Colonic mucosa (tissue), 4 donors: ENCODE measurements around the gene PLPPR4. TPM values are rescaled to one million over a fixed set of nuclear protein-coding genes. Genes with fewer than 3 reads are reported as not detected.

Source experiments
- DNase-seq: peaks from one replicate; pipeline ENCODE4 v3.0.0-alpha.2; 2020
- H3K27ac ChIP-seq: fragments of 200-600 bp; one replicate; pipeline ENCODE4 v1.8.0; 2021
- H3K27me3 ChIP-seq: fragments of 200-600 bp; one replicate; pipeline ENCODE4 v1.8.0; 2021
- H3K36me3 ChIP-seq: fragments of 200-600 bp; one replicate; pipeline ENCODE4 v1.8.0; 2021
- H3K4me1 ChIP-seq: fragments of 200-600 bp; one replicate; pipeline ENCODE4 v1.8.0; 2021; ENCODE audit warnings: mild to moderate bottlenecking
- H3K4me3 ChIP-seq: fragments of 200-600 bp; one replicate; pipeline ENCODE4 v1.8.0; 2021
- H3K9ac ChIP-seq, 2 donors: one replicate each; pipeline ENCODE4 v1.7.0; 2013; ENCODE audit warnings: control low read depth in 2 of 2, low read depth in 2 of 2, low read length in 2 of 2
- H3K9me3 ChIP-seq: fragments of 200-600 bp; one replicate; pipeline ENCODE4 v1.8.0; 2021
- intact Hi-C: fragments of 100-400 bp; cut with DNase I; formaldehyde crosslinking; loops from one replicate; pipeline ENCODE4 v1.14.1; 2022
- total RNA-seq, 2 donors: library from RNA; stranded (reverse); fragmentation: NEBNext Ultra II Directional in 1 of 2; extraction: Animal tissue kit (Norgen Biotek cat#: 25700) in 1 of 2; gene quantifications; one replicate each; pipeline ENCODE4 v1.2.1, GENCODE V29; 2021
- TF ChIP-seq, protein P1 (sequence below): fragments of 200-600 bp; IDR thresholded peaks from one replicate; pipeline ENCODE4 v1.8.0; 2022; ENCODE audit warnings: antibody characterized with exemption, mild to moderate bottlenecking
- donor health status: healthy.
- donor health status: DM: no; HTN: no; CAD: no.
- donor health status: DM: no; HTN: no; CAD: no.

PLPPR4 gene
- total RNA-seq, 2 donors from 2014 or later: 0.12 to 0.48 TPM

DNA sequence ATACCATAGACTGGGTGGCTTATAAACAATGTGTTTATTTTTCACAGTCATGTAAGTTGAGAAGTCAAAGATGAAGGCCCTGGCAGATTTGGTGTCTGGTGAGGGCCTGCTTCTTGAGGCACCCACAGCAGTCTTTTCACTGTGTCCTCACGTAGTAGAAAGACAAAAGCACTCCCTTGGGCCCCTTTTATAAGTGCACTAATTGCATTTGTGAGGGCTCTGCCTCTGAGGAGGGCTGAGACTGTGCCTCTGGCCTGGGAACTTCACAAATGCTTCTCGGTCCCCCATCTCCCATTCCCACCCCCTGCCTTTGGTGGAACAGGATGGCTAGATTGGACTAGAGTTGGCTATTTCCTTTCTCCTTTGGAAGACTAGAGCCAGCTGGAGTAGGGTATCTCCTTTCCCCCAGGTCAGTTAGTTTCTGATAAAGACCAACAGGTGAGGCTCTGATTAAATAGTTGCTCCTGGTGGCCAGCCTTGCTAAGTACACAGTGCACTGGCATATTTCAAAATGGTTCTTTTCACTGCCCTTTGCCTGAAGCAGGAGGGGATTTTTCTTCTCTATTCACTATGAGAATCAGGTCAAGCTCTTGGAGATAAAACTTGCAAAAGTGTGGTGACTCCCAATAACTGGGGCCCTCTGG, 82.9 kb downstream of the PLPPR4 start:
- DNase-seq: no peak
- intact Hi-C loops: no loop called here
- Histone ChIP-seq H3K36me3 (no peaks in the 10 kb centered on the region), H3K4me1 (no peaks in the 10 kb centered on the region), H3K9me3 (no peaks in the 10 kb centered on the region), H3K4me3 (no peak overlapping the region), H3K27me3 (no peaks in the 10 kb centered on the region), H3K9ac (no peak overlapping the region), H3K27ac (no peak overlapping the region)
- TF ChIP-seq, protein P1, sequence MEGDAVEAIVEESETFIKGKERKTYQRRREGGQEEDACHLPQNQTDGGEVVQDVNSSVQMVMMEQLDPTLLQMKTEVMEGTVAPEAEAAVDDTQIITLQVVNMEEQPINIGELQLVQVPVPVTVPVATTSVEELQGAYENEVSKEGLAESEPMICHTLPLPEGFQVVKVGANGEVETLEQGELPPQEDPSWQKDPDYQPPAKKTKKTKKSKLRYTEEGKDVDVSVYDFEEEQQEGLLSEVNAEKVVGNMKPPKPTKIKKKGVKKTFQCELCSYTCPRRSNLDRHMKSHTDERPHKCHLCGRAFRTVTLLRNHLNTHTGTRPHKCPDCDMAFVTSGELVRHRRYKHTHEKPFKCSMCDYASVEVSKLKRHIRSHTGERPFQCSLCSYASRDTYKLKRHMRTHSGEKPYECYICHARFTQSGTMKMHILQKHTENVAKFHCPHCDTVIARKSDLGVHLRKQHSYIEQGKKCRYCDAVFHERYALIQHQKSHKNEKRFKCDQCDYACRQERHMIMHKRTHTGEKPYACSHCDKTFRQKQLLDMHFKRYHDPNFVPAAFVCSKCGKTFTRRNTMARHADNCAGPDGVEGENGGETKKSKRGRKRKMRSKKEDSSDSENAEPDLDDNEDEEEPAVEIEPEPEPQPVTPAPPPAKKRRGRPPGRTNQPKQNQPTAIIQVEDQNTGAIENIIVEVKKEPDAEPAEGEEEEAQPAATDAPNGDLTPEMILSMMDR: no peak

- H3K4me1 ChIP-seq: no peaks in the 10 kb centered on the region
- TF ChIP-seq, protein P1: no peak
- H3K27ac ChIP-seq: no peak overlapping the region
- H3K27me3 ChIP-seq: no peaks in the 10 kb centered on the region
- DNase-seq: no peak
- intact Hi-C loops: no loop called here
- no peaks in the 10 kb centered on the region for H3K36me3 ChIP-seq
- no peak overlapping the region for H3K9ac ChIP-seq
- H3K4me3 ChIP-seq: no peak overlapping the region
- H3K9me3 ChIP-seq: no peaks in the 10 kb centered on the region
These were observed 84.3 kb downstream of the PLPPR4 start for GRCh38 chr1:99348397-99349132.

DNA sequence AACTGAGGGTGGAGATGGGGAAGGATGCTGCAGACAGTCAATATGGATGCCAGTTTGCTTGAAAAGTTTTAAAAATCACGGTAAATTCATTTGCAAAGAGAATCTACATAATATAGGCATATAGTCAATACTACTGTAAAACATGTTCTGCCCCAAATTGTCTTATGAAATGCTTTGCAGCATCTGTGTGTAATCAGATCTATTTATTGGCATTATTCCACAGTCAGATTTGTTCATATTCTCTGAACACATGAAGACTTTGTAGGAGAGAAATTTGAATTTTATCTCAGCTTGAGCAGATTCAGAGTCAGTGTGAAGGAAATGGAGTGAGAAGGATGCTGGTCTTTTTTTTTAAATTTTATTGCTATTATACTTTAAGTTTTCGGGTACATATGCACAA, 88.5 kb downstream of the PLPPR4 start:
- no peaks in the 10 kb centered on the region for H3K9me3 ChIP-seq
- no peaks in the 10 kb centered on the region for H3K27me3 ChIP-seq
- H3K4me1 ChIP-seq: no peaks in the 10 kb centered on the region
- no peak overlapping the region for H3K4me3 ChIP-seq
- DNase-seq: no peak
- intact Hi-C loops: no loop called here
- H3K9ac ChIP-seq: no peak overlapping the region
- H3K27ac ChIP-seq: no peak overlapping the region
- no peaks in the 10 kb centered on the region for H3K36me3 ChIP-seq
- TF ChIP-seq, protein P1: no peak

DNA sequence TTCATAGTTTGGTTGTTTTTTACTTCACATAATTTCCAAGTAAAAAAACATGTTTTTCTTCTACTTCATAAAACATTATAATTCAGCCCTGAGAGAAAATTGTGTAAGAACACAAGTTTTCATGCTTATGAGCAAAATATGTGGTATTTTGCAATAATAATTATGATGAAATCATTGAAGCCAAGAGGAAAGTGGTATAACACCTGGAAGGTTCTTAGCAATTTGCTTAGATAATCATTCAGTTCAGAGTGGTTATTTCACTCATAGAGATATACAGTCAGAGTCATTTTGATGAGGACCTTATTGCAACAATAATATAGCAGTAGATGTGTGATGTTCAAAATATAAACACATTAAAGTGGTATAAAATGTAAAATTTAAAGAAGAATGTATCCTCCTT, 94.5 kb downstream of the PLPPR4 start:
- Histone ChIP-seq H3K36me3 (no peaks in the 10 kb centered on the region), H3K4me3 (no peak overlapping the region), H3K27ac (no peak overlapping the region), H3K9ac (no peak overlapping the region), H3K27me3 (no peaks in the 10 kb centered on the region), H3K9me3 (no peaks in the 10 kb centered on the region), H3K4me1 (no peaks in the 10 kb centered on the region)
- intact Hi-C loops: no loop called here
- TF ChIP-seq, protein P1: no peak
- DNase-seq: no peak
